BLaER1 (cell line): ENCODE results near the gene SUGP2.
A peak's percentile ranks its signal among the peaks of the same experiment; 100 is the strongest.

Source experiments
- H3K27ac ChIP-seq: shearing (Covaris generic); formaldehyde crosslinking; 2 replicates; pipeline ENCODE4 v1.8.1; 2022
- H3K27me3 ChIP-seq: shearing (Covaris generic); formaldehyde crosslinking; 2 replicates; pipeline ENCODE4 v1.8.1; 2022
- H3K36me3 ChIP-seq: shearing (Covaris generic); formaldehyde crosslinking; 2 replicates; pipeline ENCODE4 v1.8.1; 2022
- H3K4me1 ChIP-seq: shearing (Covaris generic); formaldehyde crosslinking; 2 replicates; pipeline ENCODE4 v1.8.1; 2022
- H3K4me2 ChIP-seq: shearing (Covaris generic); formaldehyde crosslinking; 2 replicates; pipeline ENCODE4 v1.8.1; 2022
- H3K4me3 ChIP-seq: shearing (Covaris generic); formaldehyde crosslinking; 2 replicates; pipeline ENCODE4 v1.8.1; 2022
- H3K9ac ChIP-seq: shearing (Covaris generic); formaldehyde crosslinking; 2 replicates; pipeline ENCODE4 v1.8.1; 2022
- H3K9me3 ChIP-seq: shearing (Covaris generic); formaldehyde crosslinking; 2 replicates; pipeline ENCODE4 v1.8.1; 2022
- H4K20me1 ChIP-seq: shearing (Covaris generic); formaldehyde crosslinking; 2 replicates; pipeline ENCODE4 v1.8.1; 2022
- Cebpa-rat ChIP-seq: shearing (Covaris generic); IDR thresholded peaks from 2 replicates; pipeline ENCODE4 v1.8.1; 2022

SUGP2 gene

GRCh38 chr19:19052921-19053320 is 19.6 kb upstream of the SUGP2 start:
- peaks cover 35% of the 10 kb centered on the region for H4K20me1 ChIP-seq
- no peaks in the 10 kb centered on the region for H3K9me3 ChIP-seq
- peaks cover 99% of the 10 kb centered on the region for H3K36me3 ChIP-seq
- H3K4me2 ChIP-seq = no peak overlapping the region
- TF ChIP-seq Cebpa-rat = no peak
- no peak overlapping the region for H3K4me3 ChIP-seq
- no peak overlapping the region for H3K27ac ChIP-seq
- H3K4me1 ChIP-seq = no peaks in the 10 kb centered on the region
- H3K27me3 ChIP-seq = no peaks in the 10 kb centered on the region
- H3K9ac ChIP-seq = no peak overlapping the region

- peaks cover 99% of the 10 kb centered on the region for H3K36me3 ChIP-seq
- H3K9ac ChIP-seq = no peak overlapping the region
- H3K4me2 ChIP-seq = no peak overlapping the region
- no peaks in the 10 kb centered on the region for H3K27me3 ChIP-seq
- H3K4me3 ChIP-seq = no peak overlapping the region
- no peak for TF ChIP-seq Cebpa-rat
- peaks cover 35% of the 10 kb centered on the region for H4K20me1 ChIP-seq
- H3K4me1 ChIP-seq = no peaks in the 10 kb centered on the region
- no peaks in the 10 kb centered on the region for H3K9me3 ChIP-seq
- no peak overlapping the region for H3K27ac ChIP-seq
These were observed 18.3 kb upstream of the SUGP2 start for GRCh38 chr19:19051478-19052213.

- Histone ChIP-seq H3K27me3 (no peaks in the 10 kb centered on the region), H3K4me2 (no peak overlapping the region), H3K36me3 (peaks cover 99% of the 10 kb centered on the region), H3K9ac (no peak overlapping the region), H3K27ac (no peak overlapping the region), H4K20me1 (peaks cover 35% of the 10 kb centered on the region), H3K4me1 (no peaks in the 10 kb centered on the region), H3K9me3 (no peaks in the 10 kb centered on the region), H3K4me3 (no peak overlapping the region)
- no peak for TF ChIP-seq Cebpa-rat
These were observed 17.4 kb upstream of the SUGP2 start for GRCh38 chr19:19050731-19051130.

DNA sequence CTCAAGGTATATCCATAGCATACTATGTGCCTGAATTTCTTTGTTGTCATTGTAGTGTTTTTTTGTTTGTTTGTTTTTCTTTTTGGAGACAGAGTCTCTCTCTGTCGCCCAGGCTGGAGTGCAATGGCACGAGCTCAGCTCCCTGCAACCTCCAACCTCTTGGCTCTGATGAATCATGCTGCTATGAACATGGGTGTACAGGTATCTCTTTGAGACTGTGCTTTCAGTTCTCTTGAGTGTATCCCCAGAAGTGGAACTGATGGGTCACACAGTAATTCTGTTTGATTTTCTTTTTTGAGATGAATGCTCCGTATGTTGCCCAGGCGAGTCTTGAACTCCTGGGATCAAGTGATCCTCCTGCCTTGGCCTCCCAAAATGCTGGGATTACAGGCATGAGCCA is 16.8 kb upstream of the SUGP2 start:
- H3K27ac ChIP-seq = no peak overlapping the region
- H3K4me1 ChIP-seq = no peaks in the 10 kb centered on the region
- peaks cover 99% of the 10 kb centered on the region for H3K36me3 ChIP-seq
- H3K4me2 ChIP-seq = no peak overlapping the region
- TF ChIP-seq Cebpa-rat = no peak
- no peaks in the 10 kb centered on the region for H3K9me3 ChIP-seq
- no peak overlapping the region for H3K4me3 ChIP-seq
- peaks cover 29% of the 10 kb centered on the region for H4K20me1 ChIP-seq
- H3K27me3 ChIP-seq = no peaks in the 10 kb centered on the region
- H3K9ac ChIP-seq = no peak overlapping the region

- no peak overlapping the region for H3K9ac ChIP-seq
- no peaks in the 10 kb centered on the region for H3K9me3 ChIP-seq
- H3K4me1 ChIP-seq = no peaks in the 10 kb centered on the region
- no peak overlapping the region for H3K4me2 ChIP-seq
- peaks cover 99% of the 10 kb centered on the region for H3K36me3 ChIP-seq
- TF ChIP-seq Cebpa-rat = no peak
- peaks cover 25% of the 10 kb centered on the region for H4K20me1 ChIP-seq
- H3K27ac ChIP-seq = no peak overlapping the region
- no peak overlapping the region for H3K4me3 ChIP-seq
- no peaks in the 10 kb centered on the region for H3K27me3 ChIP-seq
These were observed 16.1 kb upstream of the SUGP2 start for GRCh38 chr19:19049406-19049805.

DNA sequence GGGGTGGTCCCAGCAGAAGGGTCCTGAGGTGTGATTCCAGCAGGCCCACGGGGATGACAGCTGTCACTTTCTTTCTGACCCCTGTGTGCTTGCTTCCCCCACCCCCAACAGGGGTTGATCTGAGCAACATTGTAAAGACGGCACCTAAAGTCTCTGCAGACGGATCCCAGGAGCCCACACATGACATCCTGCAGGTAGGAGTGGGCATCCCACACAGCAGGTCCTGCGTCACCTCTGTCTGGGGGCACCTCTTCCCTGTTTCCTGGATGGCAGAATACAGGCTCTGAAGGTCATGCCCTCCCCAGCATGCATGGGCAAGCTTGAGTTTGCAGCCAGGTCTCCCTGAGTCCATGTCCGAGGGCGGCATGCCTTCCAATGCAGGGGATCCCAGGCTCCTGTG is 10.6 kb upstream of the SUGP2 start:
- no peak overlapping the region for H3K4me2 ChIP-seq
- no peak for TF ChIP-seq Cebpa-rat
- H3K4me1 ChIP-seq = peaks cover 16% of the 10 kb centered on the region
- no peaks in the 10 kb centered on the region for H3K9me3 ChIP-seq
- peaks cover 86% of the 10 kb centered on the region for H3K36me3 ChIP-seq
- H3K27me3 ChIP-seq = no peaks in the 10 kb centered on the region
- no peak overlapping the region for H3K27ac ChIP-seq
- H3K9ac ChIP-seq = no peak overlapping the region
- no peak overlapping the region for H3K4me3 ChIP-seq
- peaks cover 58% of the 10 kb centered on the region for H4K20me1 ChIP-seq

GRCh38 chr19:19043481-19043880 is 10.2 kb upstream of the SUGP2 start:
- H3K27me3 ChIP-seq = no peaks in the 10 kb centered on the region
- no peak overlapping the region for H3K4me3 ChIP-seq
- H3K4me1 ChIP-seq = peaks cover 16% of the 10 kb centered on the region
- H3K27ac ChIP-seq = no peak overlapping the region
- no peak for TF ChIP-seq Cebpa-rat
- H4K20me1 ChIP-seq = peaks cover 62% of the 10 kb centered on the region
- H3K9ac ChIP-seq = no peak overlapping the region
- no peak overlapping the region for H3K4me2 ChIP-seq
- peaks cover 86% of the 10 kb centered on the region for H3K36me3 ChIP-seq
- H3K9me3 ChIP-seq = no peaks in the 10 kb centered on the region

DNA sequence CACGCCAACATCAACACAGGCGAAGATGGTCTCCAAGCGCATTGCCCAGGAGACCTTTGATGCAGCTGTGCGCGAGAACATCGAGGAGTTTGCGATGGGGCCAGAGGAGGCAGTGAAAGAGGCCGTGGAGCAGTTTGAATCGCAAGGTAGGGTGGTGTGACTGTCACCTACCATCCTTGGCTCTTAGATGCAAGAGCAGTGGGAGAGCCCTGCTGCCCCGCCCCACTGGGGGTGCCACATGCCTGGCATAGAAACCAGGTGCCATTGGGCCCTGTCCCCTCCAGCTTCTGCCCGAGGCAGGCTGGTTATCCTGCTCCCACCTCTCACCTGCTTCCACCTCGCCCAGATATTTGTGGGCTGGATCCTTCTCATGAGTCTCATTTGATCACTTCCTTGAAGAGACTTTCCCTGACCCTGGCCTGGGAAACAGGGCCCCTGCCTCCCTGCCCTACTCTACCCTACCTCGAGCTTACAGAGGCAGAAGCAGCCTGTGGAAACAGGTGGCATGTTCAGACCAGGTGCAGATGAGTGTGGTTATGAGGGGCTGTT is 9.5 kb upstream of the SUGP2 start:
- peaks cover 87% of the 10 kb centered on the region for H3K36me3 ChIP-seq
- TF ChIP-seq Cebpa-rat = no peak
- H3K27ac ChIP-seq = no peak overlapping the region
- no peak overlapping the region for H3K9ac ChIP-seq
- H3K27me3 ChIP-seq = no peaks in the 10 kb centered on the region
- peaks cover 16% of the 10 kb centered on the region for H3K4me1 ChIP-seq
- no peak overlapping the region for H3K4me3 ChIP-seq
- H3K4me2 ChIP-seq = no peak overlapping the region
- H4K20me1 ChIP-seq = peaks cover 69% of the 10 kb centered on the region
- H3K9me3 ChIP-seq = peaks cover 5% of the 10 kb centered on the region

GRCh38 chr19:19040417-19040816 is 7.1 kb upstream of the SUGP2 start:
- Histone ChIP-seq H3K27me3 (no peaks in the 10 kb centered on the region), H3K36me3 (peaks cover 87% of the 10 kb centered on the region), H3K9ac (peak overlapping the region; percentile 11; the same call in 1 of the 2 replicates), H3K9me3 (peaks cover 18% of the 10 kb centered on the region), H3K4me3 (no peak overlapping the region), H3K4me2 (peak overlapping the region; percentile 49; the same call in 1 of the 2 replicates), H4K20me1 (peaks cover 87% of the 10 kb centered on the region), H3K4me1 (peaks cover 21% of the 10 kb centered on the region), H3K27ac (0 out of 2 replicates have a peak overlapping the region, but pooled peaks have one; percentile 20)
- no peak for TF ChIP-seq Cebpa-rat

GRCh38 chr19:19039901-19040300 is 6.6 kb upstream of the SUGP2 start:
- Histone ChIP-seq H3K4me1 (peaks cover 26% of the 10 kb centered on the region), H3K36me3 (peaks cover 86% of the 10 kb centered on the region), H3K9me3 (peaks cover 18% of the 10 kb centered on the region), H3K4me3 (no peak overlapping the region), H3K27me3 (no peaks in the 10 kb centered on the region), H4K20me1 (peaks cover 92% of the 10 kb centered on the region), H3K9ac (peak overlapping the region; percentile 11; the same call in 1 of the 2 replicates), H3K4me2 (peak overlapping the region; percentile 49), H3K27ac (0 out of 2 replicates have a peak overlapping the region, but pooled peaks have one; percentile 20)
- TF ChIP-seq Cebpa-rat = no peak
